Retinal pigment epithelial cell (primary cell): ENCODE data around the gene ULK2.

Experiments used
- DNase-seq: peaks from one replicate; pipeline ENCODE4 v3.0.0-alpha.2; 2010; ENCODE audit warnings: low read depth
- H3K4me3 ChIP-seq: 2 replicates; pipeline ENCODE4 v1.5.1; 2011; ENCODE audit warnings: mild to moderate bottlenecking, low read length, control low read depth, moderate library complexity
- TF ChIP-seq, protein P1 (sequence below): conservative IDR thresholded peaks from 2 replicates; pipeline ENCODE4 v1.5.1; 2011; ENCODE audit warnings: low read depth, low read length, control low read depth, inconsistent platforms

ULK2 gene

DNA sequence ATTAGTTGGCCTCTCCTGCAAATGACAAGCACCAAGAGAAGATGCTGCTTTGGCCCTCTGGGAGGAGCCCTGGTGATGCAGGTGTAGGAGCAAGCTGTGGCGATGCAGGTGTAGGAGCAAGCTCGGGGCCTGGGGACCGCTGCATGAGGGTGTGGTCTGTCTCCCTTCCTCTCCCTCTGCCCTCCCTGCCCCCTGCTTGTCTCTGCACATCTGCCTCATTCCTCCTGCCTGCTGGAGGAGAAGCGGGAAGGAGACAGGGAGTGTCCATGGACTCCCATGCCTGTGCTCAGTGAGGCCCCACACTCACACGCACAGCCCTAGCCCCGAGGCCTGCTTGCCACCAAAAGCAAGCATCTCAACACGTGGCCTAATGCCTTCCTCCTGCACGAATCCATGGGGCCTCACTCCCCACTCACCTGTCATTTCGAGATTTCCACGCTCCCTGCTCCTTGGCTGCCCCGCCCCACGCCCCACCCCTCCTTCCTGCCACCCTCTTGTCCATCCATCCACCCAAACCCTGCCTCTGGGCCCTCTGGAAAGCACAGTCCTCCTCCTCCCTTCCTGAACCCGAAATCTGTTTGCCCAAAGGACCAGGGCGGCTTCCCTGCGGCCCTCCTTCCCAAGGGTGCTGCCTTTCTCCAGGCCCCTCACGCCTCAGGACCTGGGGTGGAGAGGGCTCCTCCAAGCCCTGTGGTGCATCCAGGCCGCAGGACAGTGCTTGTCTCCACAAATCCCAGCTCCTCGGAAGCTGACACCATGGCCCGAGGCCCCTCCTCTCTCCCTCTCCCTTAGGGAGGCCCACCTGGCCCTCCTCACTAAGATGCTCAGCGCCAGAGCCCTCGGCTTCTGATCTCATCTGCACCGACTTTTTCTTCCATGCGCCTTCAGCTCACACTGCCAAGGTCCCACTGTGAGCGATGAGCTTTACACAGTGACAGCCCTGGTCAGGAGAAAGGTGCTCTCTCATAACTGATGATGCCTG lies 107.9 kb downstream of the ULK2 start:
- DNase-seq: no peak
- no peak overlapping the region for H3K4me3 ChIP-seq
- TF ChIP-seq, protein P1, sequence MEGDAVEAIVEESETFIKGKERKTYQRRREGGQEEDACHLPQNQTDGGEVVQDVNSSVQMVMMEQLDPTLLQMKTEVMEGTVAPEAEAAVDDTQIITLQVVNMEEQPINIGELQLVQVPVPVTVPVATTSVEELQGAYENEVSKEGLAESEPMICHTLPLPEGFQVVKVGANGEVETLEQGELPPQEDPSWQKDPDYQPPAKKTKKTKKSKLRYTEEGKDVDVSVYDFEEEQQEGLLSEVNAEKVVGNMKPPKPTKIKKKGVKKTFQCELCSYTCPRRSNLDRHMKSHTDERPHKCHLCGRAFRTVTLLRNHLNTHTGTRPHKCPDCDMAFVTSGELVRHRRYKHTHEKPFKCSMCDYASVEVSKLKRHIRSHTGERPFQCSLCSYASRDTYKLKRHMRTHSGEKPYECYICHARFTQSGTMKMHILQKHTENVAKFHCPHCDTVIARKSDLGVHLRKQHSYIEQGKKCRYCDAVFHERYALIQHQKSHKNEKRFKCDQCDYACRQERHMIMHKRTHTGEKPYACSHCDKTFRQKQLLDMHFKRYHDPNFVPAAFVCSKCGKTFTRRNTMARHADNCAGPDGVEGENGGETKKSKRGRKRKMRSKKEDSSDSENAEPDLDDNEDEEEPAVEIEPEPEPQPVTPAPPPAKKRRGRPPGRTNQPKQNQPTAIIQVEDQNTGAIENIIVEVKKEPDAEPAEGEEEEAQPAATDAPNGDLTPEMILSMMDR: no peak

DNA sequence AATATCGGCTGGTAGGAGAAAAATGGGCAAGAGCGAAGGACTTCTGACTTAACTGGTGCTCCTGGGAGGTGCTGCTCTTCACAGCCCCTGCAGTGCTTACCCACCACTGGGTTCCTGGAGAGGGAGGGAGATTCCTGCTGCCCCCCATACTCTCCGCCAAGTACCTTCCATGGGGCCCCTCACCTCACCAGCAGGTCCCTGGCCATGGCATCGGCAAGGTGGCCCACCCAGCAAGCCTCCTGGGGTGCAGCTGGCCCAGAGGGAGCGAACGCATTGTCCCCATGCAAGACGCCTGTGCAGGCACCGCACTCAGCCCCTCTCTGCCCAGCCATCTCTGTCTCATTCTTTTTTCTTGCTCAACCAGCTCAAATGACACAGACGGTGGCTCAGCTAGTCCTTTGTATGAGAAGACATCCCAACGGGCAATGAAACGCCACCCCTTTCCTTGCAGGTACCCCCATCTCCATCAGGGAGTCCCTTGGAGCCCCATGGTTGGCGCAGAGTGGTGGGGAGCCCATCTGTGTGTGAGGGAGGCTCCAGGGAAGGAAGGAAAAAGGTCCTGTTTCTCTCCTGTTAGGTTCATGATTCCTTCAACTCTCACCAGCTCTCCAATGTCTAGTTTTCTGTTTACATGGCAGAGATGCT lies 110.1 kb downstream of the ULK2 start:
- no peak for DNase-seq
- no peak overlapping the region for H3K4me3 ChIP-seq
- TF ChIP-seq, protein P1: no peak

DNA sequence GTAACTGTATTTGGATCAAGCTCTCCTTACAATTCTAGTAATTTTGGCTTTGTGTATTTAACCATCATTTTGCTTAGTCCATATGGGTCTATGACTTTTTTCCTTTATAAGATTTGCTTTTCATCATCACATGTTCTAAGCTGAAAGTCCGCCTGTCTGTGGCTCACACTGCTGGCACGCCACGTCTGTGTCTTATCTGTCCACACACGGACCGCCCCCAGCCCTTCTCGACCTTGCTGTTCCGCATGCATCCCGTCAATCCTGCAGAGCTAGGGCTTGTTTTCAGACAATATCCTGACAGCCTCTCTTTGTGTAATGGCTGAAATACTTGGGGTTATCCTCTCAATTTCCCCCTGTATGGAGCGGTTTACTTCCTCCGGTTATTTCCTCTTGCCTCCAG lies 111.2 kb downstream of the ULK2 start:
- no peak for DNase-seq
- no peak overlapping the region for H3K4me3 ChIP-seq
- TF ChIP-seq, protein P1: no peak

DNA sequence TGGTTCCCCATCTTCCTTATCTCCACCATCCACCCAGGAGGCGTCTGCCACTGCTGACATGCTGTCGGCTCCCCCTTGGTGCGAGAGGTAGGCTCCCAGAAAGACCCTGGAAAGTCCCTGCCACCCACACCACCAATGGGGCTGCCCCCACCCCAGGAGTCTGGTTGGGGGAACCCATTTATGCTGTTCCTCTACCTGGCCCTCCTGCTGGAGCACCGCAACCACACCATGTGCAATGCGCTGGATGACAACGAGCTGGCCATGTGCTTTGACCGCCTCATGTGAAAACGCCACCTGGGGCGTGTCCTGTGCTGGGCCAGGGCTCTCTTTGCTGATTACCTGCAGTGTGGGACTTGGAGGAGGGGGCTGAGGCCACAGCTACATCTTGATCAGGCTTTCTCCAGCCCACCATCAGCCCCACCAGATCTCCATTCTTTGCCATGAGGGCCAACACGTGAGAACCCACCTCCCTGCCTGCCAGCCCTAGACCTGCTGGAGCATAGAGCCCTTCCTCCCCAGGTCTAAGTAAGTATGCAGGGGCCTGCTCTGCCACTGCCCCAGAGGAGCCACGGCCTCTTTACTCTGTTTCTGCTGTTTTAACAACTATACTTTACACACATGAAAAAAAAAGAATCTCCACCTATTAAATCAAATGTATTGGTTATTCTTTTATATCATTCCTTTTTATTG lies 111.8 kb downstream of the ULK2 start:
- DNase-seq: no peak
- TF ChIP-seq, protein P1: no peak
- H3K4me3 ChIP-seq: no peak overlapping the region

DNA sequence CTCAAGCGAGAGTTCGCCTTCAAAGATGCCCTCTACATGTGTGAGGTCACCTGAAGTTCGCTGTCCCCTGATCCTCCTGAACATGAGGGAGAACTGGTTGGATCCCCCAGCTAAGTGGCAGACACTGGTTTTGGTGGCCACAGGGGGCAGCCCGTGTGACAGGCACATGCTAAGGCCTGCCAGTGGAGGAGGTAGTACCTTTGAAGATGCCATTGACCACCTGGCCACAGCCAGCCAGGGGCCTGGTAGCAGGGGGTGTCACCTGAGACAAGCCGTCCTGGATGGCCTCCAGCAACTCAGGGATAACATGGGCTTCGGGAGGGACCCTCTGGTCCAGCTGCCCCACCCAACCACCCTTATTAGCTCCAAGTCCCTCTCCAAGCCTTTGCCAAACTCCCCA lies 112.3 kb downstream of the ULK2 start:
- no peak overlapping the region for H3K4me3 ChIP-seq
- TF ChIP-seq, protein P1: no peak
- DNase-seq: no peak

DNA sequence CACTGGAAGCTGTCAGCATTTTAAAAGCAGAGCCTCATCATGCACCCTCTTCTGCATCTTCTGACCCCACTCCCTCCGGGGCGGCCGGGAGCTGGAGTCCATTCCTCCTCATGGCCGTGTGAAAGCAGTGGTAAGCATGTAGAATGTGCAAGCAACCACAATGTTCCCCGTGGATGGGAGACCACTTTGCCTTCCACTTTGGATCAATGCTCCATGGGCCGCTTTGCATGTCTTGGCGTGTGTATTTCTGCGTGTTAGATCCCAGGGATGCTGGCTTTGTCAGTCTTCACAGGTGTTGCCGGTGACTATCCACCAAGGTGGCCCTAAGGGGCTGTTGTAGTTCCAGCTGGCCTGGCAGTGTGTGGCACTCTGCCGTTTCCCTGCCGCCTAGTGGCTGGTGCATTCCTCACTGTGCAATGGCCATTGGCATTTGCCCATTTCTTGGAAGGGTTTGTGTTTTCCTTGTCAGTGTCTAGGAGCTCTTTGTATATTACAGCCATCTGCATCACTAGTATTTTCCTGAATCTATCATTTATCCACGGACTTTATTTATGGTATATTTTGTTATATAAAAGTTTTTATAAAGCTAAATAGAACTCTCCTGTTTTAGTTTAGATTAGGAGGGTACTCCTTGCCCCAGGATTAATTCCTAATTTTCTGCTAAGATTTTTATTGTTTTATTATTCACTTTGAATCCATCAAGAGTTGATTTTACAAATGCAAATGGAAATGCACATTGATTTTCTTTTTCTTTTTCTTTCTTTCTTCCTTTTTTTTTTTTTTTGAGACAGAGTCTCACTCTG lies 113.9 kb downstream of the ULK2 start:
- H3K4me3 ChIP-seq: no peak overlapping the region
- DNase-seq: no peak
- TF ChIP-seq, protein P1: peak; percentile 57
